Esophagus muscularis mucosa (tissue), 4 donors: ENCODE measurements around the gene TUBGCP6. TPM values are rescaled to one million over a fixed set of nuclear protein-coding genes. Genes with fewer than 3 reads are reported as not detected.

Experiments
- DNase-seq: peaks from one replicate; pipeline ENCODE4 v3.0.0-alpha.2; 2017; ENCODE audit errors: extremely low spot score
- H3K27ac ChIP-seq, 4 donors: fragments of 200-600 bp; sonication (generic); replicated peaks in 1 of 4; 1 replicate in 3 of 4; 2 replicates in 1 of 4; pipeline ENCODE4 v1.5.1; 2016 to 2019; ENCODE audit warnings: mild to moderate bottlenecking in 1 of 4
- H3K27me3 ChIP-seq, 4 donors: fragments of 200-600 bp; sonication (generic); one replicate each; pipeline versions ENCODE4 v1.5.1 to v1.6.0; 2016 to 2019
- H3K36me3 ChIP-seq, 4 donors: fragments of 200-600 bp; sonication (generic); one replicate each; pipeline ENCODE4 v1.5.1; 2016 to 2019
- H3K4me1 ChIP-seq, 4 donors: fragments of 200-600 bp; sonication (generic); one replicate each; pipeline ENCODE4 v1.5.1; 2016 to 2019
- H3K4me3 ChIP-seq, 4 donors: fragments of 200-600 bp; sonication (generic); 1 replicate in 2 of 4; 2 replicates in 2 of 4; pipeline ENCODE4 v1.5.1; 2016 to 2019; ENCODE audit warnings: mild to moderate bottlenecking in 4 of 4, moderate library complexity in 1 of 4
- H3K9me3 ChIP-seq, 4 donors: fragments of 200-600 bp; sonication (generic); 1 replicate in 3 of 4; 2 replicates in 1 of 4; pipeline ENCODE4 v1.5.1; 2016 to 2019
- EP300 ChIP-seq: sonication (generic); formaldehyde crosslinking; IDR thresholded peaks from one replicate; pipeline ENCODE4 v1.6.1; 2017; ENCODE audit warnings: antibody characterized with exemption
- POLR2A ChIP-seq: fragments of 450-650 bp; IDR thresholded peaks from one replicate; pipeline ENCODE4 v1.6.1; 2017; ENCODE audit warnings: antibody characterized with exemption, moderate library complexity, mild to moderate bottlenecking, low read depth
- POLR2AphosphoS5 ChIP-seq, 2 donors: sonication (generic); formaldehyde crosslinking; IDR thresholded peaks; one replicate each; pipeline ENCODE4 v1.6.1; 2017; ENCODE audit warnings: antibody characterized with exemption in 2 of 2
- WGBS: methylation state at CpG from one replicate; pipeline ENCODE4 v1.1.5; 2018; 5-methylcytosine and 5-hydroxymethylcytosine counted together
- intact Hi-C: fragments of 100-400 bp; cut with DNase I; formaldehyde crosslinking; loops from one replicate; pipeline ENCODE4 v1.15.1; 2023
- total RNA-seq, 4 donors: library from RNA; depleted of rRNA; stranded (reverse); fragments of >200 nt; gene quantifications; one replicate each; pipeline versions ENCODE4 v1.1.0 to v1.2.1, GENCODE V29; 2016
- TF ChIP-seq, protein P1 (sequence below), 3 experiments: fragments of 200-600 bp in 2 of 3; fragments of 450-650 bp in 1 of 3; sonication (generic) in 2 of 3; IDR thresholded peaks; one replicate each; pipeline ENCODE4 v1.5.1; 2017 to 2019; ENCODE audit warnings: antibody characterized with exemption in 3 of 3, mild to moderate bottlenecking in 2 of 3, moderate library complexity in 1 of 3

The TUBGCP6 gene
- total RNA-seq, 4 donors from 2014 or later: 20.2 to 38.0 (median 30.0) TPM

DNA sequence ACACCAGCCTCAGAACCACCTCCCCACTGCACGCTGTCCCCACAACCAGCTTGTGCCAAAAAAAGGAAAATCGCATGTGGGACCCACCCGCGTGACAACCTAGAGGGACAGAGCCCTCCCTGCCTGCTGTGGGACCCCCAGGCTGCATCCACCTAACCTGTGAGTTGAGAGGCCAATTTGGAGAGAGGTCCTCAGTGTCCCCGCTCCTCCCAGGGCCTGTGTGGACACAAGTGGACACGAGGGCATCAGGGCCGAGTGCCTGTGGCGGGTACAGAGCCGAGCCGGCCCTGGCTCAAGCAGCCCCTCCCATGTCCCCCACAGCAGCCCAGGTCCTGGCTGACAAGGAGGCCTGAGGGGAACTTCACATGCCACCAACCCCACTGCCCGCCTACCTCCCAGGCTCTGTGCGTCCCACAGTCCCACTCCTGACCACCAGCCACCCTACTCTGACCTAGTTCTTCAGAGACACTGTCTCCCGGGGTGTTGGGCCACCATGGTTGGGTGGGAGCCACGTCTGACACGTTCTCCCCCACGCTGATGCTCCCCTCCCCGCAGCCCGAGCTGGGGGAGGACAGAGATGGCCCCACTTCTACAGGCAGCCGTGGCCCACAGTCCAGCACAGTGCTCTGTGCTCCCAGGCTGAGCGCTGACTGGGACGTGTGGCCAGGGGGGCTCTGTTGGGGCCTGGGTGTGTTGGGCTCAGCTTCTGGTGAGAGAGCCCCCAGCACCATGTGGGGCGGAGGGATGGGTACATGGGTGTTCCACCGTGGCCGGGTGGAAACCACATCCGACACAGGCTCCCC lies 24.8 kb downstream of the TUBGCP6 start:
- WGBS: 83% methylated on average over 15 of the region's 25 CpGs
- H3K9me3 ChIP-seq: no peaks in the 10 kb centered on the region
- no peak for DNase-seq
- no peak for TF ChIP-seq POLR2AphosphoS5 (IDR thresholded peaks at IDR 0.05)
- TF ChIP-seq, protein P1, sequence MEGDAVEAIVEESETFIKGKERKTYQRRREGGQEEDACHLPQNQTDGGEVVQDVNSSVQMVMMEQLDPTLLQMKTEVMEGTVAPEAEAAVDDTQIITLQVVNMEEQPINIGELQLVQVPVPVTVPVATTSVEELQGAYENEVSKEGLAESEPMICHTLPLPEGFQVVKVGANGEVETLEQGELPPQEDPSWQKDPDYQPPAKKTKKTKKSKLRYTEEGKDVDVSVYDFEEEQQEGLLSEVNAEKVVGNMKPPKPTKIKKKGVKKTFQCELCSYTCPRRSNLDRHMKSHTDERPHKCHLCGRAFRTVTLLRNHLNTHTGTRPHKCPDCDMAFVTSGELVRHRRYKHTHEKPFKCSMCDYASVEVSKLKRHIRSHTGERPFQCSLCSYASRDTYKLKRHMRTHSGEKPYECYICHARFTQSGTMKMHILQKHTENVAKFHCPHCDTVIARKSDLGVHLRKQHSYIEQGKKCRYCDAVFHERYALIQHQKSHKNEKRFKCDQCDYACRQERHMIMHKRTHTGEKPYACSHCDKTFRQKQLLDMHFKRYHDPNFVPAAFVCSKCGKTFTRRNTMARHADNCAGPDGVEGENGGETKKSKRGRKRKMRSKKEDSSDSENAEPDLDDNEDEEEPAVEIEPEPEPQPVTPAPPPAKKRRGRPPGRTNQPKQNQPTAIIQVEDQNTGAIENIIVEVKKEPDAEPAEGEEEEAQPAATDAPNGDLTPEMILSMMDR (IDR thresholded peaks at IDR 0.05): no peak
- TF ChIP-seq EP300: no peak
- TF ChIP-seq POLR2A: no peak
- H3K27me3 ChIP-seq: no peaks in the 10 kb centered on the region
- peaks cover 6 to 11% (median 10%) of the 10 kb centered on the region in 4 donors for H3K4me1 ChIP-seq
- H3K27ac ChIP-seq: peak overlapping the region in 1 of 4 donors; percentile 30
- H3K36me3 ChIP-seq: peaks cover 65 to 98% (median 97%) of the 10 kb centered on the region in 4 donors
- intact Hi-C loops: no loop called here
- H3K4me3 ChIP-seq: no peak overlapping the region

DNA sequence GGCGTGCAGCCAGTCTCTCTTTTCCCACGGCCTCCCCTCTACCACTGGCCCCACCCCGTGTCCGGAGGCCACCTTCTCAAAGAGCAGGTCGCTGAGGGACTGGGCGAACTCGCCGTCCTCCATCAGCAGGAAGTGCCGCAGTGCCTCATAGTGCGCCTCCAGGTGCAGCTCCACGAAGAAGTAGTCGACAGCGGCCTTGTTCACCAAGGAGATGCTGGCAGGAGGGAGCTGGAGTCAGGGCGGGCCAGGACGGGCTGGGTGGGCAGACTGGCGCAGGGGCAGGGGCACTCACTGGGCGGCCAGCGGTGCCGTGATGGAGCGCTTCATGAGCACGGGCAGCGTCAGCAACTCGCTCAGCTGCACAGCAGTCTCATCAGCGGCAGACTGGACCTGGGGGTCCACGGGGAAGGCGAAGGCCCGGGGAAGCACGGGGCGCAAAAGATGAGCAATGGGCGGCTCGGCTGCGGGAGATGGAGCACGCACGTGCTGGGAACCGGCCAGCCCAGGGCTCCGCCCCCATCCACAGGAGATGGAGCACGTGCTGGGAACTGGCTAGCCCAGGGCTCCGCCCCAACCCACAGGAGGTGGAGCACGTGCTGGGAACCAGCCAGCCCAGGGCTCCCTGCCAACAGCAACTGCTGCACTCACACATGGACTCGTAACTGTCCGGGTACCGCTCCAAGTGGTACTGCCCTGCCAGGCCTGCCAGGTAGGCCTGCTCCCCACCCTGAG lies 25.7 kb downstream of the TUBGCP6 start:
- TF ChIP-seq POLR2AphosphoS5 (IDR thresholded peaks at IDR 0.05) (peak; percentile 55 to 63), POLR2A (no peak)
- peaks cover 6 to 12% (median 10%) of the 10 kb centered on the region in 4 donors for H3K4me1 ChIP-seq
- intact Hi-C loops: no loop called here
- H3K4me3 ChIP-seq: no peak overlapping the region
- DNase-seq: no peak
- peaks cover 62 to 98% (median 97%) of the 10 kb centered on the region in 4 donors for H3K36me3 ChIP-seq
- H3K27ac ChIP-seq: peak overlapping the region in 1 of 4 donors; percentile 48
- H3K9me3 ChIP-seq: no peaks in the 10 kb centered on the region
- H3K27me3 ChIP-seq: no peaks in the 10 kb centered on the region
- WGBS: 65% methylated on average over 35 of the region's 42 CpGs

DNA sequence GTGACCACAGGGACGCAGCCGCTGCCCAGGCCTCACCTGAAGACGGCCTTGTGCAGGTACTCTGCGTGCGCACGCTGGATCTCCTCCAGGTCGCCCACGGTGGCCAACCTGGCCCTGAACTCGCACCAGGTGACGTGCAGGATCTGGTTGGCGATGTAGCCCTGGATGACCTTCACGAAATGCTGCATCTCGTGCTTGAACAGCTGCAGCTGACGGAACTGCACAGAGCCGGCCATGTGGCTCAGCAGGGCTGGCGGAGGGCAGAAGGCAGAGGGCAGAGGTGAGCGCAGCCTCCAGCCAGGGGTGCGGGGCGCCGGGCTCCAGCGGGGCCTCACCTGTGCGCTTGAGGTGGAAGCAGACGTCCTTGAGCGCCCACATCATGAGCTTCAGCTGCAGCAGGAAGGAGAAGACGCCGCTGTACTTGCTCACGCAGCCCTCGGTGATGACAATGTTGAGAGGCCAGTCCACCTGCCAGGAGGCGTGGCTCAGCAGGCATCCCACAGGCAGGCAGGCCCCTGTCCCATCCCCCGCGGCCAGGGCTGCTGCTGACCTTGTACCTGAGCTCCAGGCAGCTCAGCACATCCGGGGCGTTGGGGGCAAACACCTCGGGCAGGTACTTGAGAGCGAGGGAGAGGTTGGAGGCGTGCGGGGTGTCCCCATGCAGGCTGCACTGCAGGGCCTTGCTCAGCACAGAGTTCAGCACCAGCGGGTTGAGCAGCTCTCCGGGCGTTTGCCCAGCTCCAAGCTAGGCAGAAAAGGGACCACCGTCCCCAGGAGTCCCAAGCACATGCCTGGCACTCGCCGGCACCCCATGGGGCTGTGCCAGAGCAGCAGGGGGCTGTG lies 26.4 kb downstream of the TUBGCP6 start:
- H3K36me3 ChIP-seq: peaks cover 56 to 98% (median 95%) of the 10 kb centered on the region in 4 donors
- 70% methylated on average over 2 of the region's 43 CpGs for WGBS
- H3K27me3 ChIP-seq: no peaks in the 10 kb centered on the region
- no peak for TF ChIP-seq EP300
- TF ChIP-seq, protein P1 (IDR thresholded peaks at IDR 0.05): no peak
- TF ChIP-seq POLR2A: no peak
- TF ChIP-seq POLR2AphosphoS5 (IDR thresholded peaks at IDR 0.05): no peak
- H3K27ac ChIP-seq: no peak overlapping the region
- intact Hi-C loops: no loop called here
- no peak overlapping the region for H3K4me3 ChIP-seq
- DNase-seq: no peak
- no peaks in the 10 kb centered on the region for H3K9me3 ChIP-seq
- peaks cover 6 to 18% (median 12%) of the 10 kb centered on the region in 4 donors for H3K4me1 ChIP-seq

DNA sequence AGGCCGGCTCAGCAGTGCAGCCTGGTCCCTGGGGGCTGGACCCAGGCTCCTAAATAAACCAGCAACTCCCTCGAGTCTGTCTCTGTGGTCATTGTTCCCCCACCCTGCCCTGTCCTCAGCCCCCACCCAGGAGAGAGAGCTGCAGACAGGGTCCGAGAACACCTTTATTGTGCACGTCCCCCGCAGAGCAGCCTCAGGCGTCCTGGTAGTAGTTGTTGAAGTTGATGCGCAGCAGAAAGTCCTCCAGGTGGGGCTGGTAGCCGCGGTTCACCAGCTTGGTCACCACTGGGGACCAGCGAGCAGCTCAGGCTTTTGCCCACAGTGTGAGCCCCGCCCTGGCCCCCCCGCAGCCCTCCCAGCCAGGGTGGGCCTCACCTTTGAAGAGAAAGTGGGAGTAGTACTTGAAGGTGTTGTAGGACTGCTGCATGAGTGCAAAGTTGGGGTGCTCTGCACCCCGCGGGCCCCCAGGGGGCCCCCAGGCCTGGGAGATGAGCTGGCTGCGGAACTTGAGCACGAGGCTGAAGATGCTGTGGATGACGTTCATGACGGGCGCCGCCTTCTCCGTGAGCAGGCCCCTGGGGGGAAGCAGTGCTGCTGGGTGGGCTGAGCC lies 27.2 kb downstream of the TUBGCP6 start:
- no peak for DNase-seq
- Histone ChIP-seq H3K36me3 (peaks cover 51 to 98% (median 94%) of the 10 kb centered on the region in 4 donors), H3K4me1 (peaks cover 6 to 18% (median 12%) of the 10 kb centered on the region in 4 donors), H3K27me3 (no peaks in the 10 kb centered on the region), H3K27ac (no peak overlapping the region), H3K9me3 (no peaks in the 10 kb centered on the region), H3K4me3 (no peak overlapping the region)
- TF ChIP-seq, protein P1 (IDR thresholded peaks at IDR 0.05): no peak
- TF ChIP-seq POLR2AphosphoS5 (IDR thresholded peaks at IDR 0.05): no peak
- no peak for TF ChIP-seq POLR2A
- no peak for TF ChIP-seq EP300
- intact Hi-C loops: no loop called here
- 84% methylated on average over 19 of the region's 21 CpGs for WGBS
